Epithelial cell of prostate (primary cell): ENCODE results near the gene REXO5.
"Not testable (repeated sequence)": the region's sequence is repeated elsewhere in the genome, so short reads cannot be mapped to it uniquely, and the experiment has no call there.

Experiments
- DNase-seq: peaks from one replicate; pipeline ENCODE4 v3.0.0-alpha.2; 2011; ENCODE audit warnings: low read depth, low spot score
- H3K27ac ChIP-seq: fragments of 450-650 bp; 2 replicates; pipeline ENCODE4 v1.5.1; 2017; ENCODE audit warnings: mild to moderate bottlenecking

Gene REXO5

DNA sequence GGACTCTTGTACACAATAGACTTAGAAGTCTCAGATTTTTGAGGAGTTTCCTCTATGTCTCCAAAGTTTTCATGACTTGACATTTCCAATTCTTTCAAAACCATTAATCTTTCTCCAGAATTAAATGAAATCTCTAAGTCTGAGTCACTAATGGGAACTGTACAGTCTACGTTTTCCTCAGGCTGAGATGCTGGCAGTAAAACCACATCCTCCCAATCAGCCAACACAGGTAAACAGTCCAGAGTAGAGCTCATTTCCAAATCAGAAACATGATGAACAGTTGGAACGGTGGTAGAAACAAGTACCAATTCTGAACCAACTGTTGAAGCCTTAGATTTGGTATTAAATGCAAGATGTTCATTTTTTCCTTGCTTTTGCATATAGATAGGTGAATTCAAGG, 8.0 kb upstream of the REXO5 start:
- H3K27ac ChIP-seq, result no peak overlapping the region
- no peak for DNase-seq

DNA sequence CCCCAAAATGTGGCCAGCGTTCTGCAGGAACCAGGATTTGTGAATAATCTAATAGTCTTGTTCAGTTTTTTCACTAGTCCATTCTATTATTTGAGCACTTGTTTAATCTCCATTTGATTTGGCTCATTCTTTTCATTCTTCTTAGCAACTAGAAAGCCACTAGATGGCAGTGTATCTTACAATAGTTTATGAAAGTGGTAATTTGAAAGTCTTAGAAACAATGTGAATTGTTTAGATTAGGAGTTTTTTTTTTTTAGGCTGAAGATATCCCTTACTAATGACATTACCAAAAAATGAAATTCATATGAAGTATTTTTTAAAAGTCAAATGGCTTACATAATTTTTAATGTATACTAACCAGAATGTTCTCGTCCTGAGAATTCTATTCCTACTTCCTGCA, 6.7 kb upstream of the REXO5 start:
- DNase-seq, result no peak
- H3K27ac ChIP-seq, result no peak overlapping the region

DNA sequence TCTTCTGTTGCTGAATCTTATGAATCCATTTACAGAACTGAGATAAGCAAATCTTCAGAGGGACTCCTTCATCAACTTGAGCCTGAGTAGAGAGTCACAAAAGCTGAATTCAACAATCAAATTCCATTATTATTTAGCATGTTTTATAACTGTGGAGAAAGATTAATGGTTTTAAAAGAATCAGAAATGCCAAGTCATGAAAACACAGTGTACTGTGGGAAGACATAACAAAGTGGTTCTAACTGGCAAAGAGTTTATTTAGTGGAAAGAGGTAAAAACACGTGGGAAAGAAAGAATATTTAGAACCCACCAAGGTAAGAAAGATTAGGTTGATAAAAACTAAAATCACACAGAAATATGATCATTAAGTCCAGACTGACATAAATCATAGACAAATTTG, 5.0 kb upstream of the REXO5 start:
- DNase-seq, result no peak
- no peak overlapping the region for H3K27ac ChIP-seq

DNA sequence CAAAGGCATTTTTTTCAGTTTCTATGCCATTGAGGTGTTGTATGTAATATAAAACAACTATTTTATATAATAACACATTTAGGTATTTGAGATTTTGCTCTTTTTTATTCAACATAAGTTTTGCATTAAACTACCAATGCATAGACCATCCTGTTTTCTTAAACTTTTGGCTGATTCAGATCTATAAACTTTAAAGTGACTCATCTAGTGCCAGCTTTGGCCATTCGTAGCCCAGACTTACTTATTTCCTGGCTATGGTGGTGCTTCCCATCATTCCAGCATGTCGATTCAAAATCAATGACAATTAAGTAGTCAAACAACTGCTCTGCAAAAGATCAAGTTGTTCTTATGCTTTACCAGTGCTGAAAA, 3.2 kb upstream of the REXO5 start:
- no peak overlapping the region for H3K27ac ChIP-seq
- no peak for DNase-seq

DNA sequence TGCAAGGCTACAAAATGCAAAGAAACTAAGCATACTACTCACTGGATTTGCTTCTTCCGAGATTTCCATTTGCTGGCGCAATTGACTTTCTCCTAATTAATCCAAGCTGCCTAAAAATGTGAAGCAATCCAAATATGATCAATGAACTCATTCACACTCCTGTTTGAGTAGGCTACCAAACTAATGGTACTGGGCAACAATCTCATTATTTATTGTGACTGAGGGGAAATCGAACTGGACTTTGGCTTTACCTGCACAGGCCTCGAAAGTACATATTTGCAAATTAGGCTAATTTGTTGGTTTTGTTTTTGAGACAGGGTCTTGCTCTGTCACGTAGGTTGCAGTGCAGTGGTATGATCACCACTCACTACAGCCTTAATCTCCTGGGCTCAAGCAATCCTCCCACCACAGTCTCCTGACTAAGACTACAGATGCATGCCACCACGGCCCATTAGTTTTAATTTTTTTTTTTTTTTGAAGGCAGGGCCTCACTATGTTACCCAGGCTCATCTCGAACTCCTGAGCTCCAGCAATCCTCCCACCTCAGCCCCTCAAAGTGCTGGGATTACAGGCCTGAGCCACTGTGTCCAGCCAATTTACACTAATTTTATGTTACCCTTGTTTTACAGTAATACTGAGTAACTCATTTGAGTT, 2.6 kb upstream of the REXO5 start:
- H3K27ac ChIP-seq, result no peak overlapping the region

DNA sequence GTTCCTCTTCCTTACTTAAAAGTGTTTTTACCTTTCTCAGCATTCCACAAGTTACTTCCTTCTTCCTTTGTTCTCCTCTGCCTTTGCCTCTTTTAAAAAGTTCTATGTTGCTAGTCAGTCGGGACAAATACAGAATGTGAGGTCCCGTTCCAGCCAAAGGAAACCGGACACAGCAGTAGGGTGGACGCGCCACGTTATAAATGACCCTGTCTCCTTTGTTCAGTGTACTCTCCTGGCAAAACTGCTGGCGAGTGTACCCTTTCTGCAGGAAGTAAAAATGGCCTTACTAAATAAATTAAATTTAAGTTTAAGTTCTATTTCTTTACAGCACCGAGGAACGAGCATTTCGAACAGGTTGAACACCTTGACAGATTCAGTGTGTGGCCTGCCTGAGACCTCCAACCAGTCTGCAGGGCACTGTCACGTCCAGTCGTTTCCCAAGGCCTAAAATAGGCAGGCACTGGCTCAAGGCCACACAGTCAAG, 601 bp upstream of the REXO5 start:
- not testable (repeated sequence) for DNase-seq
- H3K27ac ChIP-seq, result peak overlapping the region; percentile 89

More for the DNA sequence above, 2.6 kb upstream of the REXO5 start:
- DNase-seq, result no peak

DNA sequence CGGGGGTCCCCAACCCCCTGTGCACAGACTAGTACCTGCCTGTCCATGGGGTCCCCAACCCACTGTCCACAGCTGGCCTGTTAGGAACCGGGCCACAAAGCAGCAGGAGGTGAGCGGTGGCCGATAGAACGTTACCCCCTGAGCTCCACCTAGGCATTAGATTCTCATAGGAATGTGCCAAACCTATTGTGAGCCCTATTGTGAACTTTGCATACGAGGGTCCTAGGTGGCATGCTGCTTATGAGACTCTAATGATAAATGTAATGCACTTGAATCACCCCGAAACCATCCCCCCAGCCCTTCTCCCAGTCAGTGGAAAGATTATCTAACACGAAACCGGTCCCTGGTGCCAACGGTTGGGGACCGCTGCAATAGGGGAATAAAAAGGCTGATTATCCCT, 1.5 kb downstream of the REXO5 start:
- no peak overlapping the region for H3K27ac ChIP-seq
- DNase-seq, result no peak

DNA sequence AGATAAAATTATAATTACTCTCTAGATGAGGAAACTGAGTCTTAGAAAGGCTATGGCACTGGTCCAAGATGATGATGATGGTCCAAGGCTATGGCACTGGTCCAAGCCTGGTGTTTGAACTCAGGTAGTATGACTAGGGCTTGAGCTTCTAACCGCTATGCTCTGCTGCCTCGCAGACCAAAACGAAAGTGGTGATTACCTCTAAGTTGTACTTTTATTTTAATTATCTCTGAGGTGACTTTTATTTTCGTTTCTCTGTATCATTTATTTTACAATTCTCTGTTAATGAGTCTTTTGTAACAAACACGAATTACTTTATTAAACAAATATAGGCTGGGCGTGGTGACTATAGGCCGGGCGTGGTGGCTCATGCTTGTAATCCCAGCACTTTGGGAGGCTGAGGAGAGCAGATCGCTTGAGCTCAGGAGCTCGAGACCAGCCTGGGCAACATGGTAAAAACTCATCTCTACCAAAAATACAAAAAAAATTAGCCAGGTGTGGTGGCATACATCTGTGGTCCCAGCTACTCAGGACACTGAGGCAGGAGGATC, 5.6 kb downstream of the REXO5 start:
- no peak for DNase-seq
- no peak overlapping the region for H3K27ac ChIP-seq

DNA sequence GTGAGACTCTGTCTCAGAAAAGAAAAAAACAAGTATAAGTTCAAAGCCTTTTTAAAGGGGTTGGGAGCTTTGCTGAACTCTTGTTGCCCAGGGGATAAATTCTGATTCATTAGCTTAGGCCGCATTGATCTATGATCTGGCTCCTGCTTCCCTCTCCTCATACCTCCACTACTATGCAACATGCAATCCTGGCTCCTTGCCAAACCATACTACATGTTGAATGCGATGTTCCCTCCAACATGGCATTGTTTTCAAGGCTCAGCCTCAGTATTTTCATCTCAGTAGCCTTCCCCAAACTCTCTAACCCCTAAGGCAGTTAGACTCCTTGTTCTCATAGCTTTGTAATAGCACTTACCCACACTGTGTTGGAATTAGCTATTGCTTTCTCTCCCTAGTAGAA, 6.2 kb downstream of the REXO5 start:
- no peak for DNase-seq
- no peak overlapping the region for H3K27ac ChIP-seq

DNA sequence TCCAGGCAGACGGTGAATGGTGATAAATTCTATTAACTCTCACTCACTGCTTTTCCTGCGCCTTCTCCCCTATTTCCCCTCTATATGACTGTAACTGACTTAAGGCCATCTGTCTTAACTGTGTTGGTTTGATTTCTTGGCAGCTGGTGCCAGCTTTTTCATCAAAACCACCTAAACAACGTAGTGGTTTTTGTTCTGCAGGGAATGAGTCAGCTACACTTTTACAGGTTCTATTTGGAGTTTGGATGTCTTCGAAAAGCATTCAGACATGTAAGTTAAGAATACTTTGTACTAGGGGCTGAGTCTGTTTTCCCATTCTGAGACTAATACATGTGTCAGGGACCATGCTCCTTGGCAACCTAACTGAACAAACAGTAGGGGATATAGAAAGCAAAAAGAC, 8.5 kb downstream of the REXO5 start:
- no peak for DNase-seq
- H3K27ac ChIP-seq, result no peak overlapping the region

DNA sequence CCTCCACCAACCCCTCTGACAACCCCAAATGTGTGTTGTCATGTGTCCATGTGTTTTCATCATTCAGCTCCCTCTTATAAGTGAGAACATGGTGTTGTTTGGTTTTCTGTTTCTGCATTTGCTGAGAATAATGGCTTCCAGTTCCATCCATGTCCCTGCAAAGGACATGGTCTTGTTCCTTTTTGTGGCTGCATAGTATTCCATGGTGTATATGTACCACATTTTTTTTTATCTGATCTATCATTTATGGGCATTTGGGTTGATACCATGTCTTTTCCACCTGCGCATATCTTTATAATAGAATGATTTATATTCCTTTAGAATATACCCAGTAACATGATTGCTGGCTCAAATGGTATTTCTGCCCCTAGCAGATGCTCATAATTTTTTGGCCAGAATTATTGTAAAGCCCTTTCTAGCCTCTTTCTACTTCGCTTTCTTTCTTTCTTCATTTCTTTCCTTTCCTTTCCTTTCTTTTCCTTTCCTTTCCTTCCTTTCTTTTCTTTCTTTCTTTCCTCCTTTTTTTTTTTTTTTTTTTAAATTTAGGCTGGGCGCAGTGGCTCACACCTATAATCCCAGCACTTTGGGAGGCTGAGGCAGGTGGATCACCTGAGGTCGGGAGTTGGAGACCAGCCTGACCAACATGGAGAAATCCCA, 12.7 kb downstream of the REXO5 start:
- DNase-seq, result no peak
- H3K27ac ChIP-seq, result no peak overlapping the region

DNA sequence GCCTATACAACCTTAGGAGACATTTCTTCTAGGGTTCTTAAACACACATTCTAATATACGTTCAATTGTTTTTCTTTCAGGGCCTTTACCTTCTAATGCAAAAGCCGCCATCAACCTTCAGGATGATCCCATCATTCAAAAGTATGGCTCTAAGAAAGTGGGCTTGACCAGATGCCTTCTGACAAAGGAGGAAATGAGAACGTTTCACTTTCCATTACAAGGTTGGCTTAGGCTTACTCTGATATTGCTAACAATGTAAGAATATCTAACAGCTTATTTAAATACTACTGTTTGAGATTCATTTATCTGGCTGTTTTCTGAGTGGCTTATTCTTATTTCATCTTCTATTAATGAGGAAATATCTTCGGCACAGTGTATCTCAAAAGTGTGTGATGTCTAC, 15.4 kb downstream of the REXO5 start:
- no peak overlapping the region for H3K27ac ChIP-seq

DNA sequence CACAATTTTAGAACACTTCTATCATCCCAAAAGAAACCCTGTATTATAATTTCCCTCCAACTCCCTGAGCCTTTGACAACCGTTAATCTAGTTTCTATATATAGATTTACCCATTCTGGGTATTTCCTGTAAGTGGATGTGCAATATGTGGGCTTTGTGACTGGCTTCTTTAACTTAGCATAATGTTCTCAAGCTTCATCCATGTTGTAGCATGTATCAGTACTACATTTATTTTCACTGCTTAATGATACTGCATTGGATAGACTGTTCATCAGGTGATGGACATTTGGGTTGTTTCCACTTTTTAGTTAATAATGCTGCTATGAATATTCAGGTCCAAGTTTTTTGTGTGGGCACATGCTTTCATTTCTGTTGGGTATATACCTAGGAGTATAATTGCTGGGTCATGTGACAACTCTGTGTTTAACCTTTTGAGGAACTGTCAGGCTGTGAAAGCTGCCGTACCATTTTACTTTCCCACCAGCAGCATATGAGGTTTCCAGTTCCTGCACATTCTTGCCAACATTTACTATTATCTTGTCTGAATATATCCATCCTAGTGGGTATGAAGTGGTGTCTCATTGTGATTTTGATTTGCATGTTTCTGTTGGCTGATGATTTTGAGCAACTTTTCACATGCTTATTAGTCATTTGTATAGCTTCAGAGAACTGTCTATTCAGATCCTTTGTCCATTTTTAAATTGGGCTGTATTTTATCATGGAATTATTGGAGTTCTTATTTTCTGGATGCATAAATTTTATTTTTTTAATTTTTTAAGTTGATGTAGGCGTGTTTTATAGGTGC, 16.4 kb downstream of the REXO5 start:
- H3K27ac ChIP-seq, result no peak overlapping the region
- no peak for DNase-seq

More for the DNA sequence above, 15.4 kb downstream of the REXO5 start:
- DNase-seq, result no peak

DNA sequence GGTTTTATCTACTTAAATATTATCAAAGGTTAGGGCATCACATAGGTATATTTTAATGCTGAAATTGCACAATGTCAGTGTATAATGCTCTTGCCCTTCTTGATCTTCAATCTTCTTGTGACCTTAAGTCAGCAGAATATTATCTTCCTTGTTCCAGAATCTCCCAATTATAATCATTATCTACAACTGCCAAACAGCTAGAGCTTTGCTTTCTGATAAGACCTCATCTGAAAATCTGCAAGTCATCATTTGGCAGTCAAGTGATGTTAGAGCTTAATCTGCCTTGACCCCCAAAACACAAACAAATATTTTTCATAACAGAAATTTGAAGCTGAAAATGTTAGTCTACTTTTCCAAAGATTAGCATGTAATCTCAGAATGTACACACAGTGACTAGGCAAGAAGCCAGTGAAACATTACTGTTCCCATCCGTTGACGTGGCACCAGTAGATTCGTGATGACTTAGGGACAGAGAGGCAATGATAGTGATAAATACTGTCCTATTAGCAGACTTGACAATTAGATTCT, 19.8 kb downstream of the REXO5 start:
- H3K27ac ChIP-seq, result no peak overlapping the region
- no peak for DNase-seq

DNA sequence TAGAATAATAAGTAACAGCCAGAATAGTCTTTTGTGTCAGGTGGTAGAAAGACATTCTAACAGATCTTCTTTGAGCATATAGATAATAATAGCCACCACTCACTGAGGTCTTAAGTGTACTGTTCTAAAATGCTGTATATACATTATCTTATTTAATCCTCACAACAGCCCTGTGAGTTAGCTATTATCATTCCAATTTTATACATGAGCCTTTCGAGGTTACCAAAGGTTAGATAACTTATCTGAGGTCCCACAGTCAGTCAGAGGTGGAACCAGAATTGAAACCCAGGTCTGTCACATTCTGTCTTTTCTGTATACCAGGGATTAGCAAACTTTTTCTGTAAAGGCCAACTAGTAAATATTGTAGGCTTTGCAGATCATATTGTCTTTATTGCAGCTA, 23.2 kb downstream of the REXO5 start:
- DNase-seq, result no peak
- H3K27ac ChIP-seq, result no peak overlapping the region

DNA sequence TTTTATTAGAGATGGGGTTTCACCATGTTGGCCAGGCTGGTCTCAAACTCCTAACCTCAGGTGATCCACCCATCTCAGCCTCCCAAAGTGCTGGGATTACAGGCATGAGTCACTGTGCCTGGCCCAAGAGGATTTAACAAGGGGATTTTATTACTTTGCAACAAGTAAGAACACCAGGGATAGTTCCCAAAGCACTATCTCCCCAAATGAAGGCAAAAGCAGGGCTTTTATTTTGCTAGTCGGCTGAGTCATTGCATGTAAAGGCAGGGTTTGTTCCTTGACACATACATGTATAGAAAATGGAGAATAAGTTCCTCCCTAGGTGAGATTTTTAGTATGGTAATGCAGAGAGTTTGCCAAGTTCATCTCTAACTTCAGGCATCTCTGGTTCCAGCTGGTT, 24.0 kb downstream of the REXO5 start:
- DNase-seq, result no peak

DNA sequence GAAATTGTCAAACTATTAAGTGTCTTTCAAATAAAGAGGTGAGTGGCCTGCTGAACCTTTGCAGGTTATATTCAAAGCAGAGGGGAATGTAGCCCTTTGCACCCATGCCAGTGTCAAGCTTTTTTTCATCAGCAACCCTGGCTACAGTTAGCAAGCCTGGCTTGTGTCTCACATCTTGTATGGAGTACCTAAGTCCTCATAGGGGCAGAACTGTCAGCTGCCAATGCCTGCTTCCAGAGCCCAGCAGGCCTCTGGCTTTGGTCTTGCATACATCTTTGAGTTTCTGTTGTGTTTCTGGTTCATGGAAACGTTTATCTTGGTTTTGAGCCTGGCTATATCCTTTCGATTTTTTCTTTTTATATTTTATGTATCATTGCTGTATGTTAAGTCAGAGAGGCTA, 26.8 kb downstream of the REXO5 start:
- DNase-seq, result no peak
- no peak overlapping the region for H3K27ac ChIP-seq

More for the DNA sequence above, 24.0 kb downstream of the REXO5 start:
- H3K27ac ChIP-seq, result no peak overlapping the region

DNA sequence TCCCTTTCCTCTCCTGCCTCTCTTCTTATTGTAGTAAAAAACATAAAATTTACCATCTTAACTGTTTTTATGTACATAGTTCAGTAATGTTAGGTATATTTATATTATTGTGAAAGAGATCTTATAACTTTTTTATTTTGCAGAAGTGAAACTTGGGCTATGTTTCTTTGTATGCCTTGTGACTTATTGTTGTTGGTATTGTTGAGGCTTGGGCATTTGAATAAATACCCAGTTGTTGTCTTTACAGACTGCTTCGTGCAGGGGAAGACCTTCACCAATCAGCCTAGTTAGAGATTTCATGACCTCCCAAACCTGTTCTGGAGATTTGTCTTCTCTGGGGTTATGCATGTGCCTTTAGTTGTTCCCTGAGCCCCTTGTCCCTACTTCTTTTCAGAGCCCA, 31.9 kb downstream of the REXO5 start:
- no peak overlapping the region for H3K27ac ChIP-seq
- DNase-seq, result no peak

DNA sequence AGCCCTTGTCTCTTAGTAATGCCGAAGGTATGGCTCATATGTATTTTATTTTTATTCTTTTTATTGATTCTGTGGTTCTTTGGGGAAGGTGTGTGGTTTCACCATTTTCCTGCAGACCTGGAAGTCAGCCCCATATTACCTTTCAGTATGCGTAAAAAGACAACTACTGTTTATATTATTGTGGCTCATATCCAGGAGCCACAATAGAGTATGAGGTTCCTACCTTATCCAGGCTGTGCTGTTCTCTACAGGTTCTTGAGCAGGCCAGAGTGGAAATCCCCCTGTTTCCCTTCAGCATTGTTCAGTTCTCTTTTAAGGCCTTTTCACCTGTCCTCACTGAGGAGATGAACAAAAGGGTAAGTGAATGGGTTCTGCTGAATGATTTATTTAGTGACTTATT, 33.2 kb downstream of the REXO5 start:
- no peak for DNase-seq
- no peak overlapping the region for H3K27ac ChIP-seq

DNA sequence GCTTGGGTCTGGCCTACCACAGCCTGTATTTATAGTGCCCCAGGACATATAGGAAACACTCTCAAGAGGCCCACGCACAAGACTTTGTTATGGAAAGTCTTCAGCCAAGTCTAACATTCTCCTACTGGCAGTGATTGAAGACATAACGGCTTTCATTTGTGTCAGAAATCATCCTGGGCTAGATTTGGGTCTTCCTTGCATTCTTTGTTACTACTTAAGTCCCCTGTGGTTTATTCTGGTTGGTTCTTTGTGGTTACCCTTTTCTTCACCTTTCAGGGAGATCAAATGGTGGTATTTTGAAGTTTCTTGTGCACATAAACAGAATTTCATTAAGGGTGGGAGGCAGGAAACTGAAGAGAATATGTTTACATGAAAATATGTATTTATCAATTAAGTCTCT, 37.7 kb downstream of the REXO5 start:
- H3K27ac ChIP-seq, result no peak overlapping the region
- no peak for DNase-seq

DNA sequence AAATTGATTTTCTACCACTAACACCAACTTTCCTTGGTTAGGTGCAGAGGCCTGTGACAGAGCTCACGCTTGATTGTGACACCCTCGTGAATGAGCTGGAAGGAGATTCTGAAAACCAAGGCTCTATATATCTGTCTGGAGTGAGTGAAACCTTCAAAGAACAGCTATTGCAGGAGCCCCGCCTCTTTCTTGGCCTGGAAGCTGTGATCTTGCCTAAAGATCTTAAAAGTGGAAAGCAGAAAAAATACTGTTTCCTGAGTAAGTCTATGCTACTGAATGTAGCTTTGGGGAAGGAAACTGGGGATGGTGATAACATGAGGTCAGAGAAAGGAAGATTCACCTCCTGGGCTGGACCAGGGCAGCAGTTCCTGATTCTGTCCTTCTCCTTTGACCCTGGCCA, 38.3 kb downstream of the REXO5 start:
- no peak for DNase-seq
- no peak overlapping the region for H3K27ac ChIP-seq
